Activated CD4-positive, CD25-positive, alpha-beta regulatory T cell treated with anti-CD3 and anti-CD28 coated beads, Interleukin-2, amount 50 U/mL, for 16 hours (primary cell): ENCODE results near the gene PPP1R37.

Experiments
- DNase-seq: peaks from one replicate; pipeline ENCODE4 v3.0.0-alpha.2; 2020; ENCODE audit warnings: low read depth, low spot score

The PPP1R37 gene

DNA sequence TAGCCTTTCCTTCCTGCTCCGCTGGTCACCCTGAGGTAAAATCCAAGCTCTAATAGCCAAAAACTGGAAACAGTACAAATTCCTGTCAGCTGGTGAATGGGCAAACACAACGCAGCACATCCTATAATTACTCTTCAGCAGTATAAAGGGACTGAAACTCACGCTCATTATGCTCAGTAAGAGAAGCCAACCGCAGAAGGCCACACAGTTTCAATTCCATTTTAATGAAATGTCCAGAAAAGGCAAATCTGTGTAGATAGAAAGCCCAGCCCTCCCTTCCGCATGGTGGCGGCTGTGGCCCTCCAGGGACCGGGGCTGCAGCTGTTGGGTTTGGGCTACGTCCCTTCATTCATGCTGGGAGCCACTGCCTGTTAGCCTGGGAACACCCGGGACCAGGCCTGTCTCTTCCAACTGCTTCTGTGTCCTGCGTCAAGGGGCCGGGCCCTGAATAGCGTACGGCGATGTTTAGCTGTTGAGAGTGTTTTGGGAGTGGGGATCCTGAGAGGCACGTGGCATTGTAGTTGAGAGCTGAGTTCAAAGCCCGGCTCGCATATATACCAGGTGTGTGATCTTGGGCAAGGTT is 44.3 kb downstream of the PPP1R37 start:
- no peak for DNase-seq

DNA sequence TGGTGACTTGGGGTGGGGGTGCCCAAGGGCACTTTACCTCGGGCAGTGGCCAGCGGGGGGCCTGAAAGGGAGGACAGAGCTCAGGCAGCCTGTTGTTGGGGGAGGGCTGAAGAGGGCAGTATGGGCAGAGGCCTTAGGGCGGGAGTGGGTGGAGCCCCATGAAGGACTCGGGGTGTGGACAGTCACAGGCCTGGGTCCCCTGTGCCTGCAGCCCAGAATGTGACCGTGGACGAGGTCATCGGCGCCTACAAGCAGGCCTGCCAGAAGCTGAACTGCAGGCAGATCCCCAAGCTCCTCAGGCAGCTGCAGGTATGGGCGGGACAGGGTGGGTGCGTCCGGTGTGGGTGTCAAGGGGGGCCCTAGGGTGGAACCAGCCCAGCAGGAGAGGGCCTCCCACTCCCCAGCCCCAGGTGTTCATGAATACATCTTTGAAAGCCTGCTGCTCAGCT is 45.3 kb downstream of the PPP1R37 start:
- DNase-seq: no peak

GRCh38 chr19:45139286-45140143 is 46.5 kb downstream of the PPP1R37 start:
- no peak for DNase-seq

DNA sequence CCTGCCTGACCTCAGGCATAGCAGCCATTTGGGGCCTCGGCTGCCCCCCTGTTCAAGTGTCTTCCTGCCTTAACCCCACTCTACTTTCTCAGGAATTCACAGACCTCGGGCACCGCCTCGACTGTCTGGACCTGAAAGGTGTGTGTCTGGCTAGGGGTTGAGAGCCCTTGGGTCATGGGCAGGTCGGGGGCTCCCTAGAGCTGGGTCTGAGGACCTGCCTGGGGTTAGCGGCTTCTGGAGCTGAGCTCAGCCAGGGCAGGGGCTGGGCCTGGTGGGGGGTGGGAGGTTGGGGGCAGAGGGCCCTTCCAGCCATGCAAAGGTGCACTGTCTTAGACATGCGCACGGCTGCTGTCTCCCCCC is 47.1 kb downstream of the PPP1R37 start:
- no peak for DNase-seq

GRCh38 chr19:45140533-45140932 is 47.6 kb downstream of the PPP1R37 start:
- no peak for DNase-seq

DNA sequence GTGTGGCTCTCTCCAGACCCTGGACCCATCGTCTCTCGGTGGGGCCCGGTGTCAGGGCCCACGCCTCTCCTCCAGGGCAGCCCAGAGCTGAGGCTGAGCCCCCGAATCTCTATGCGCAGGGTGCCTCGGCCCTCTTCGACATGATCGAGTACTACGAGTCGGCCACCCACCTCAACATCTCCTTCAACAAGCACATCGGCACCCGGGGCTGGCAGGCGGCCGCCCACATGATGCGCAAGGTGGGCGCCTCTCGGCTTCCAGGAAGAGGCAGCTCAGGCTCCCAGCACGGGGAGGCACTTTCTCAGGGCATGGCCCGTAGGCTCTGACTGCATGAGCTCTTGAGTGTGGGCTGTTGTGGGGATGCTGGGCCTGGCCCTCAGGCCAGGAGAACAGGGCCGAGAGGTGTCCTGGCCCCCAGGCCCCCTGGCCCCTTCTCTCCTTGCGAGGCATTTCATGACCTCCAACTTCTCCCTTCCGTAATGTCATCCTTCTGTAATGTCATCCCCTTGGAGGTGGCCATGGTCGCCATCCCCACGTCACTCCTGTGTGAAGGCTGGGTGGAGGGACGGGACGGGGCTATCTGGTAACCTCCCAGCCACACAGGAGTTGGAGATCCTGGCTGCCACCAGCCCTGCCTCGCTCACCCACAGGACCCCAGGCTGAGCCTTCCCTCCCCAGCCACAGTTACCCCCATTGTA is 48.4 kb downstream of the PPP1R37 start:
- no peak for DNase-seq

DNA sequence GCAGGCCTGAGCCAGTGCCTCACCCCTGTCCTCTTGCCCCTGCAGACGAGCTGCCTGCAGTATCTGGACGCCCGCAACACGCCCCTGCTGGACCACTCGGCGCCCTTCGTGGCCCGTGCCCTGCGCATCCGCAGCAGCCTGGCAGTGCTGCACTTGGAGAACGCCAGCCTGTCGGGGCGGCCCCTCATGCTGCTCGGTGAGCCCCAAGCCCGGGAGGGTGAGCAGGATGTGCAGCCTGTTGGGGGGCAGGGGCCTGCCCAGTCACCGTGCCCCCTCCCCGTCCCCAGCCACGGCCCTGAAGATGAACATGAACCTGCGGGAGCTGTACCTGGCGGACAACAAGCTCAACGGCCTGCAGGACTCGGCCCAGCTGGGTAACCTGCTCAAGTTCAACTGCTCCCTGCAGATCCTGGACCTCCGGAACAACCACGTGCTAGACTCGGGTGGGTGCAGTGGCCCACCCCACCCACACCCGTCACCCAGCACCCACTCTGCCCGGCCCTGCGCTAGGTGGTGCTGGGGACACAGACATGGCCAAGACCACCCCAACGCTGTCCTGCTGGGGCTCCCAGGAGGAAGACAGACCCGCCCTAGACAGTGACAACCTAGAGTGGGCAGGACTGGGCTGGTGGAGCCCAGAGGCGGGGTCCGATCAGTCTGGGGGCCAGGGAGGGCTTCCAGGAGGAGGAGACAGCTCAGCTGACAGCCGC is 49.2 kb downstream of the PPP1R37 start:
- no peak for DNase-seq

- no peak for DNase-seq
Observed at GRCh38 chr19:45142726-45143110, 49.7 kb downstream of the PPP1R37 start.

GRCh38 chr19:45144431-45145269 is 51.7 kb downstream of the PPP1R37 start:
- no peak for DNase-seq

DNA sequence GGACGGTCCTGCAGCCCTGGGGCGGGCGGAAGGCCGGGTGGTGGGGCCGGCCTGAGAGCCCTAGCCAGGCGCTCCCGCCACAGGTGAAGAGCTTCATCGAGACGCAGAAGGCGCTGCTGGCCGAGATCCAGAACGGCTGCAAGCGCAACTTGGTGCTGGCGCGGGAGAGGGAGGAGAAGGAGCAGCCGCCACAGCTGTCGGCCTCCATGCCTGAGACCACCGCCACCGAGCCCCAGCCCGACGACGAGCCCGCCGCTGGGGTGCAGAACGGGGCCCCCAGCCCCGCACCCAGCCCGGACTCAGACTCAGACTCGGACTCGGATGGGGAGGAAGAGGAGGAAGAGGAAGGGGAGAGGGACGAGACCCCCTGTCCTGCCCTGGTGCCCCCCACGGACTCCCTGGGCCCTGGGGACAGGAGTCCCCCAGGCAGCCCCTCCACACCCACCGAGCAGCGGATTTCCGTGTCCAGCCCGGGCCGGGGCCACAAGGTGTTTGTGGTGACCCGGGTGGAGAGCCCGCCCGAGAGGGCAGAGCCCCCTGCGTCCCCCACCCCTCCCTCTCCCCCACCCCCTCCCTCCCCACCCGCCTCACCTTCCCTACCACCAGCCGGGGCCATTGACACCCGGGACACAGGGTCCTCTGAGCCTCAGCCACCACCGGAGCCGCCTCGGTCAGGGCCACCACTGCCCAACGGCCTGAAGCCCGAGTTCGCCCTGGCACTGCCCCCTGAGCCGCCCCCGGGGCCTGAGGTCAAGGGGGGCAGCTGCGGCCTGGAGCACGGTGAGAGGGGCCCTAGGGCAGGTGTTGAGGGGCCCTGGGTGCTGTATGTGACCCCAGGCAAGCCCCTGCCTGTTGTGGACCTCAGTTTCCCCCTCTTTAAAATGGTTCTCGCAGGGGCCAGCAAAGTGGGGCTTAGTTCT is 52.6 kb downstream of the PPP1R37 start:
- no peak for DNase-seq

DNA sequence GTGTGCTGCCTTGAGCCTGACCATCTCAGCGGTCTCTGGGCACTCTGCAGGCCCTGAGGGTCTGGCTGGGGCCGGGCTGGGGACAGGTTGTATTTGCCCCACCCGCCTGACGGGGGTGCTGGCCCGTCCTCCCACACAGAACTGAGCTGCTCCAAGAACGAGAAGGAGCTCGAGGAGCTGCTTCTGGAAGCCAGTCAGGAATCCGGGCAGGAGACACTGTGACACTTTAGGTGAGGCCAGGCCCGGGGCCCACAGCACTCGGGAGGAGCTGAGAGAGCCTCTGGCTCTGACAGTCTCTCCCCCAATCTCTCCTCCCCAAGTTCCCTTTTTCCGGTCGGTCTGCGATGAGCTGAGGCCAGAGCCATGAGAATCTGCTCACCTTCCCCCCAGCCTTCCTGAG is 53.3 kb downstream of the PPP1R37 start:
- DNase-seq: no peak

DNA sequence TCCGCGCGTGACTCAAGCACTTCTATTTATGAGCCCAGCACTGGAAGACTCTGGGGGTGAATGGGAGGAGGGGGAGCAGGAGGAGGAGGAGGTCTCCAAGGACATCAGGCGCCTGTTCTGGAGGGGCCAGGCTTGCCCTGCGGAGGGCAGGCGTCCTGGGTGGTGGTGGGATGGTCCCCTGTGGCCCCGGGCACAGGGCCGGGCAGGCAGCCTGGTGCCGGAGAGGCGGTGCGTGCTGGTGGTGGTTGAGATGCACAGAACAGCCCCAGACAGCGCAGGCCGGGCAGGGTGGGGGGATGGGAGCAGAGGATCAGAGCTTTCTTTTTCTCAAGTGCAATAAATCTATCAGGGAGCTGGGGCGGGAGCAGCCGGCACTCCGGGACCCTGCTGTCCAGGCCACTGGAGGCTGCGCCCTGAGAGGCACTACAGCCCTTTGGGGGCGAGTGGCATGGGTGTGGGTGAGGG is 53.8 kb downstream of the PPP1R37 start:
- DNase-seq: no peak

- no peak for DNase-seq
Observed at GRCh38 chr19:45147835-45148676, 55.1 kb downstream of the PPP1R37 start.

- no peak for DNase-seq
Observed at GRCh38 chr19:45149129-45149528, 56.1 kb downstream of the PPP1R37 start.

GRCh38 chr19:45150180-45150579 is 57.2 kb downstream of the PPP1R37 start:
- DNase-seq: no peak

DNA sequence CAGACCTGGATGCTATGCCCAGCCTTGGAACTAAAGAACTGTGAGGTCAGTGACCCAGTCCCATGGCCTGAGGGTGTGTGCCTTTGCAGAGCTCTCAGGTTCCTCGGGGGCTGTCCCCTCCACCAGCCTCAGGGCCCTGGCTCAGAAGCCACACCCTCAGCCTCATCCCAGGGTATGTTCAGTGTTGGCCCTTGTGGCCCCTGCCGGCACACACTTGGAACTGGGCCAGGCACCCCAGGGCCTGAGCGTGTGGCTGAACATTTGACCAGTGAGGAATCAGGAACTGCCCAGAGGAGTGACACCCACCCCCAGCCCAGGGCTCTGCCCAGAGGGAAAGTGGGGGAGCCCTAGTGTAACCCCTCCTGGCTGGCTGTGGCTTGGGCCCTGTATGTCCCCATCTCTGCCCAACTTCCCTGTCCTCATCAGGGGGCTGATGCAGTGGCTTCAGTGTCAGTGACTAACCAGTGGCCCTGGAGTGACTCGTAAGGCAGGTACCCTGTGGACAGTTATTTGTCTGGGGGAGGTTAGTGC is 57.8 kb downstream of the PPP1R37 start:
- DNase-seq: no peak

DNA sequence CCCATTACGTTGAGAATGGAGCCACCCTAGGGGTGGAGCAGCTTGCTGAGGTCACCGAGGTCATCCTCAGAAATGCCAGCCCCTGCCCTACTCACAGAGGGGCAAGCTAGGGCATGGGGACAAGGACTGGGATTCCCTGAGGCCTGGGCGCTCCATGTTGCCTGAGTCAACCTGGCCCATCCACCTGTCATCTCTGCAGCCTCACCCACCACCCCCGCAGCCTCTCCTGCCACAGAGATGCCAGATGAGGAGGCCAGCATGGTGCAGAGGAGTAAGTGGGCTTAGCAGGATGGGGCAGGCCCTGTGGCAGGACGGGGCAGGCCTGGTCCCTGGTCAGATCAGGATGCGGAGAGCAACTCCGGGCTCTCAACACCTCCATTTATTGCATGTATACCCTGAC is 58.3 kb downstream of the PPP1R37 start:
- DNase-seq: no peak

DNA sequence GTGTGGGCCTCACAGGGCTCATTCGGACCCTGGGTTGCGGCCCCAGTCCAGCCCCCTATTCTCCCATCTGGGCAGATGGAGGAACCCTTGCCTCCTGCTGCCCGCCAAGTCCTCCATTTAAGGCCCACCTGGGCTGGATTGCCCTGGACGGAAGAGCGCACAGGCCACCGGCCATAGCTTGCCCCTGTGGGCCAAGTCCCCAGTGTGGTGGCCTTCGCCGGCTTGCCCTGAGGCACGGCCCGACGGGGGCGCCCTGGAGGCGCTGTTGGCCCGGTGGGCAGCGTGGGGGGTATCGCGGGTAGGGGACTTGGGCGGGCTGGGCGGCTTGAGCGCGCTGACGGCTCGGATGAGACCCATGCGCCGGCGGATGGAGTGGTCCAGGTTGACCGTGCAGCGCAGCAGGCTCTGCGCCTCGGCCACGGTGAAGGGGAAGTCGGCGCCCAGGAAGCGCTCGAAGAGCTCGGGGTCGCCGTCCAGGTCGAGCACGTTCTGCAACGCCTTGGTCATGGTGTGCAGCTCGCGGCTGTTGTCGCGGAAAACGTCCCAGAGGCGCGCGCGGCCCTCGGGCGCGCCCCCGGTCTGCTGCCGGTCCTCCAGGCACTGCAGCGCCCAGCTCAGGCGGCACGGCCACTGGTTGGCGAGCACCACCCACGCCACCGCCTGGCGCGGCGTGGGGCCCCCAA is 59.0 kb downstream of the PPP1R37 start:
- no peak for DNase-seq
